ENCODE data around the gene ATG5. TPM values are rescaled to one million over a fixed set of nuclear protein-coding genes. Genes with fewer than 3 reads are reported as not detected.

ATG5 gene
- polyA plus RNA-seq, 3 donors = 15.0 to 31.4 (median 29.9) TPM

DNA sequence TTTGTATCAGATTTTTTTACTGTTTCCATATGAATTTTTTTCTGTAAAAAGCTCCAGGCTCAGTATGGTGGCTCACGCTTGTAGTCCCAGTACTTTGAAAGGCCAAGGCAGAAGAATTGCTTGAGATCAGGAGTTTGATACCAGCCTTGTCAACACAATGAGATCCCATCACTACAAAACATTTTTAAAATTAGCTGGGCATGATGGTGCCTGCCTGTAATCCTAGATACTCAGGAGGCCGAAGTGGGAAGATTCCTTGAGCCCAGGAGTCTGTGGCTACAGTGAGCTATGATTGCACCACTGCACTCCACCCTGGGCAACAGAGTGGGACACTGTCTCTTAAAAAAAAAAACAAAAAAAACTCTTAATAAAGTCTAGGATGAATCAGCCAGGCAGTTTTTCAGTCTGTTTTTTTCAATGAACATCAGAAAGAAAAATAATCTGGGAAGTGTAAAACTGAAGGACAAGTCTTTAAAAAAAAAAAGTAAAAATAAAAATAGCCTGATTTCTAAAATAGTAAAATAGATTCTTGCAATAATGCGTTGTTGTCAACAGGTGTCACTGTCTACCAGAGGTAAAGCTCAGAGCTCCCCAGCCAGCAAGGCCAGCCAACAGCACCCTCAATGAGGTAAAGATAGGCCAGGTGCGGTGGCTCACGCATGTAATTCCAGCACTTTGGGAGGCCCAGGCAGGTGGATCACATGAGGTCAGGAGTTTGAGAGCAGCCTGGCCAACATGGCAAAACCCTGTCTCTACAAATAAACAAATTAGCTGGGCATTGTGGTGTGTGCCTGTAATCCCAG lies 9.3 kb upstream of the ATG5 start:
- H3K4me3 ChIP-seq (replicated peaks in 1 of 3; ENCODE audit: low read depth in 2 of 3, low read length in 3 of 3) = no peak overlapping the region
- H3K36me3 Mint-ChIP-seq = no peaks in the 10 kb centered on the region
- H3K4me2 ChIP-seq (replicated peaks; ENCODE audit: extremely low read depth, low read length, poor library complexity, severe bottlenecking) = no peak overlapping the region
- peaks cover 3 to 12% (median 6%) of the 10 kb centered on the region in 3 donors for H3K27me3 Mint-ChIP-seq (ENCODE audit: low read depth in 3 of 3)
- H3K27ac Mint-ChIP-seq = peak overlapping the region in 1 of 7 donors; percentile 26
- no peaks in the 10 kb centered on the region for H3K36me3 ChIP-seq (replicated peaks in 1 of 2; ENCODE audit: control insufficient read depth in 1 of 2, insufficient read depth in 2 of 2, low read length in 2 of 2)
- H3K4me1 Mint-ChIP-seq = peaks cover 7% of the 10 kb centered on the region
- H3K79me2 ChIP-seq (ENCODE audit: insufficient read depth, low read length) = no peaks in the 10 kb centered on the region
- no peak overlapping the region for H2AFZ ChIP-seq (ENCODE audit: insufficient read depth, low read depth, low read length, poor library complexity, severe bottlenecking)
- H3K27me3 ChIP-seq (ENCODE audit: control insufficient read depth in 2 of 2, insufficient read depth in 2 of 2, low read length in 2 of 2) = no peaks in the 10 kb centered on the region
- WGBS (ENCODE audit: insufficient coverage) = 0% methylated on average over 1 of the region's 5 CpGs
- DNase-seq = peak; percentile 28 to 54 (median 50)
- H3K4me1 ChIP-seq (ENCODE audit: control insufficient read depth in 1 of 2, insufficient read depth in 2 of 2, low read length in 2 of 2) = no peaks in the 10 kb centered on the region
- H3K9me3 Mint-ChIP-seq = no peaks in the 10 kb centered on the region
- H3K9me3 ChIP-seq (replicated peaks in 1 of 2; ENCODE audit: control insufficient read depth in 1 of 2, insufficient read depth in 1 of 2, low read length in 2 of 2) = no peaks in the 10 kb centered on the region
- H4K20me1 ChIP-seq (ENCODE audit: insufficient read depth, low read length) = no peaks in the 10 kb centered on the region
- no peak overlapping the region for H3K4me3 Mint-ChIP-seq
- H3K9ac ChIP-seq (ENCODE audit: insufficient read depth, low read length, poor library complexity, severe bottlenecking) = no peak overlapping the region
- H3K27ac ChIP-seq (ENCODE audit: low read depth in 1 of 2, low read length in 2 of 2) = no peak overlapping the region
- TF ChIP-seq, protein P1, sequence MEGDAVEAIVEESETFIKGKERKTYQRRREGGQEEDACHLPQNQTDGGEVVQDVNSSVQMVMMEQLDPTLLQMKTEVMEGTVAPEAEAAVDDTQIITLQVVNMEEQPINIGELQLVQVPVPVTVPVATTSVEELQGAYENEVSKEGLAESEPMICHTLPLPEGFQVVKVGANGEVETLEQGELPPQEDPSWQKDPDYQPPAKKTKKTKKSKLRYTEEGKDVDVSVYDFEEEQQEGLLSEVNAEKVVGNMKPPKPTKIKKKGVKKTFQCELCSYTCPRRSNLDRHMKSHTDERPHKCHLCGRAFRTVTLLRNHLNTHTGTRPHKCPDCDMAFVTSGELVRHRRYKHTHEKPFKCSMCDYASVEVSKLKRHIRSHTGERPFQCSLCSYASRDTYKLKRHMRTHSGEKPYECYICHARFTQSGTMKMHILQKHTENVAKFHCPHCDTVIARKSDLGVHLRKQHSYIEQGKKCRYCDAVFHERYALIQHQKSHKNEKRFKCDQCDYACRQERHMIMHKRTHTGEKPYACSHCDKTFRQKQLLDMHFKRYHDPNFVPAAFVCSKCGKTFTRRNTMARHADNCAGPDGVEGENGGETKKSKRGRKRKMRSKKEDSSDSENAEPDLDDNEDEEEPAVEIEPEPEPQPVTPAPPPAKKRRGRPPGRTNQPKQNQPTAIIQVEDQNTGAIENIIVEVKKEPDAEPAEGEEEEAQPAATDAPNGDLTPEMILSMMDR (IDR thresholded peaks at IDR 0.05) = peak; percentile 69
- intact Hi-C loops (cut with micrococcal nuclease) = loop anchor here (5.0 to 10.0 kb wide), 3 partner anchors 90 to 642 kb away; no protein-coding TSS in a partner anchor

- H3K27ac ChIP-seq (ENCODE audit: low read depth in 1 of 2, low read length in 2 of 2) = peak overlapping the region; percentile 94 to 100
- no peaks in the 10 kb centered on the region for H3K36me3 ChIP-seq (replicated peaks in 1 of 2; ENCODE audit: control insufficient read depth in 1 of 2, insufficient read depth in 2 of 2, low read length in 2 of 2)
- TF ChIP-seq, protein P1 (IDR thresholded peaks at IDR 0.05) = no peak
- H3K9me3 ChIP-seq (replicated peaks in 1 of 2; ENCODE audit: control insufficient read depth in 1 of 2, insufficient read depth in 1 of 2, low read length in 2 of 2) = no peaks in the 10 kb centered on the region
- H3K9ac ChIP-seq (ENCODE audit: insufficient read depth, low read length, poor library complexity, severe bottlenecking) = peak overlapping the region; percentile 94
- Mint-ChIP-seq H3K4me1 (peaks cover 26% of the 10 kb centered on the region), H3K36me3 (peaks cover 2 to 17% of the 10 kb centered on the region in 2 donors), H3K4me3 (peak overlapping the region; percentile 98), H3K9me3 (peaks cover 0 to 5% (median 3%) of the 10 kb centered on the region in 7 donors), H3K27ac (peak overlapping the region; percentile 95 to 99 (median 98)), H3K27me3 (ENCODE audit: low read depth in 3 of 3) (peaks cover 2 to 17% (median 13%) of the 10 kb centered on the region in 3 donors)
- H3K4me3 ChIP-seq (replicated peaks in 1 of 3; ENCODE audit: low read depth in 2 of 3, low read length in 3 of 3) = peak overlapping the region; percentile 92 to 99 (median 93)
- H3K4me2 ChIP-seq (replicated peaks; ENCODE audit: extremely low read depth, low read length, poor library complexity, severe bottlenecking) = peak overlapping the region; percentile 90
- peaks cover 56% of the 10 kb centered on the region for H3K79me2 ChIP-seq (ENCODE audit: insufficient read depth, low read length)
- H2AFZ ChIP-seq (ENCODE audit: insufficient read depth, low read depth, low read length, poor library complexity, severe bottlenecking) = peak overlapping the region; percentile 96
- peaks cover 2 to 3% of the 10 kb centered on the region in 2 donors for H3K27me3 ChIP-seq (ENCODE audit: control insufficient read depth in 2 of 2, insufficient read depth in 2 of 2, low read length in 2 of 2)
- peaks cover 22% of the 10 kb centered on the region for H4K20me1 ChIP-seq (ENCODE audit: insufficient read depth, low read length)
- H3K4me1 ChIP-seq (ENCODE audit: control insufficient read depth in 1 of 2, insufficient read depth in 2 of 2, low read length in 2 of 2) = peaks cover 15 to 25% of the 10 kb centered on the region in 2 donors
- 10% methylated on average over 7 of the region's 9 CpGs for WGBS (ENCODE audit: insufficient coverage)
- peak in 1 of 3 donors; percentile 5 for DNase-seq
- intact Hi-C loops (cut with micrococcal nuclease) = loop anchor here (5.0 to 10.0 kb wide), 3 partner anchors 120 to 1630 kb away; partner anchors contain the start of gene SEC63 (in 1 of the 2)
Observed at GRCh38 chr6:106324726-106325335, 729 bp downstream of the ATG5 start.

All from CD14-positive monocyte (primary cell).